HG03025 (cell line): ENCODE results near the gene TDP1.
A peak's percentile ranks its signal among the peaks of the same experiment; 100 is the strongest.

Experiments used
- ATAC-seq: cut with Tn5 transposase; IDR thresholded peaks from one replicate; pipeline ENCODE4 v1.9.1; 2021; ENCODE audit warnings: mild to moderate bottlenecking, moderate library complexity; ENCODE audit not compliant: unreplicated experiment, low FRiP score

Gene TDP1

GRCh38 chr14:89955745-89956660, at the start of gene TDP1:
TDP1 (plus strand) TSS chr14:89955927; CDS start chr14:89963115, 7,188 bp downstream.
- ATAC-seq, result peak; percentile 54

GRCh38 chr14:89906000-89906399, 49.7 kb upstream of the TDP1 start:
- no peak for ATAC-seq

GRCh38 chr14:89907655-89908054, 48.1 kb upstream of the TDP1 start:
- ATAC-seq, result no peak

- ATAC-seq, result no peak
Measured at GRCh38 chr14:89908712-89909450, 46.8 kb upstream of the TDP1 start.

- no peak for ATAC-seq
Measured at GRCh38 chr14:89909586-89909985, 46.1 kb upstream of the TDP1 start.

GRCh38 chr14:89910691-89911009, 45.1 kb upstream of the TDP1 start:
- no peak for ATAC-seq

- ATAC-seq, result no peak
Measured at GRCh38 chr14:89911010-89911919, 44.5 kb upstream of the TDP1 start.

GRCh38 chr14:89912221-89912620, 43.5 kb upstream of the TDP1 start:
- no peak for ATAC-seq

- no peak for ATAC-seq
Measured at GRCh38 chr14:89912667-89913211, 43.0 kb upstream of the TDP1 start.

- ATAC-seq, result no peak
Measured at GRCh38 chr14:89915114-89915878, 40.4 kb upstream of the TDP1 start.

- ATAC-seq, result no peak
Measured at GRCh38 chr14:89918721-89919120, 37.0 kb upstream of the TDP1 start.

GRCh38 chr14:89920056-89920455, 35.7 kb upstream of the TDP1 start:
- no peak for ATAC-seq

GRCh38 chr14:89921346-89921745, 34.4 kb upstream of the TDP1 start:
- ATAC-seq, result no peak

- ATAC-seq, result no peak
Measured at GRCh38 chr14:89922031-89922907, 33.5 kb upstream of the TDP1 start.

GRCh38 chr14:89924268-89924667, 31.5 kb upstream of the TDP1 start:
- no peak for ATAC-seq

- ATAC-seq, result no peak
Measured at GRCh38 chr14:89926694-89927093, 29.0 kb upstream of the TDP1 start.

GRCh38 chr14:89927186-89927865, 28.4 kb upstream of the TDP1 start:
- no peak for ATAC-seq

GRCh38 chr14:89933002-89933401, 22.7 kb upstream of the TDP1 start:
- ATAC-seq, result no peak
